ENCODE measurements around the gene SLC6A7.

Gene SLC6A7

GRCh38 chr5:150189728-150190502, at the start of gene SLC6A7:
Gene SLC6A7, plus strand, starts transcription at chr5:150190062. Its CDS starts 266 bp downstream, at chr5:150190328.
- Histone ChIP-seq H3K4me3 (ENCODE audit: low read length) (no peak within 1 kb of the TSS), H3K27ac (ENCODE audit: low read length) (no peak within 1 kb of the TSS), H4K20me1 (ENCODE audit: insufficient read depth, low read length) (no peaks in the 10 kb centered on the region), H3K79me2 (ENCODE audit: low read length) (no peaks in the 10 kb centered on the region), H3K4me2 (ENCODE audit: low read length) (no peak within 1 kb of the TSS), H3K27me3 (ENCODE audit: low read depth, low read length) (peaks cover 3% of the 10 kb centered on the region; the same call in 1 of the 2 replicates), H3K36me3 (replicated peaks; ENCODE audit: low read depth, low read length) (no peaks in the 10 kb centered on the region), H2AFZ (ENCODE audit: low read depth, low read length) (no peak within 1 kb of the TSS), H3K9ac (ENCODE audit: low read length) (no peak within 1 kb of the TSS), H3K9me3 (ENCODE audit: insufficient read depth, low read length) (no peaks in the 10 kb centered on the region), H3K4me1 (ENCODE audit: low read length) (no peaks in the 10 kb centered on the region)
- no peak for TF ChIP-seq EZH2phosphoT487 (IDR thresholded peaks at IDR 0.05; ENCODE audit: low read depth)
- no peak for TF ChIP-seq CTCF (IDR thresholded peaks at IDR 0.05; ENCODE audit: low read depth, low read length)

- no peaks in the 10 kb centered on the region for H3K36me3 ChIP-seq (replicated peaks; ENCODE audit: low read depth, low read length)
- no peaks in the 10 kb centered on the region for H3K79me2 ChIP-seq (ENCODE audit: low read length)
- no peak overlapping the region for H2AFZ ChIP-seq (ENCODE audit: low read depth, low read length)
- H3K4me3 ChIP-seq (ENCODE audit: low read length), result no peak overlapping the region
- H3K4me1 ChIP-seq (ENCODE audit: low read length), result peaks cover 5% of the 10 kb centered on the region; the same call in 1 of the 2 replicates
- H3K4me2 ChIP-seq (ENCODE audit: low read length), result no peak overlapping the region
- TF ChIP-seq CTCF (IDR thresholded peaks at IDR 0.05; ENCODE audit: low read depth, low read length) (no peak), EZH2phosphoT487 (IDR thresholded peaks at IDR 0.05; ENCODE audit: low read depth) (no peak)
- no peaks in the 10 kb centered on the region for H3K27me3 ChIP-seq (ENCODE audit: low read depth, low read length)
- H3K9me3 ChIP-seq (ENCODE audit: insufficient read depth, low read length), result no peaks in the 10 kb centered on the region
- no peak overlapping the region for H3K9ac ChIP-seq (ENCODE audit: low read length)
- no peaks in the 10 kb centered on the region for H4K20me1 ChIP-seq (ENCODE audit: insufficient read depth, low read length)
- H3K27ac ChIP-seq (ENCODE audit: low read length), result no peak overlapping the region
Observed at GRCh38 chr5:150140830-150141229, 49.0 kb upstream of the SLC6A7 start.

- Histone ChIP-seq H3K27ac (ENCODE audit: low read length) (no peak overlapping the region), H3K4me1 (ENCODE audit: low read length) (peaks cover 5% of the 10 kb centered on the region; the same call in 1 of the 2 replicates), H3K79me2 (ENCODE audit: low read length) (no peaks in the 10 kb centered on the region), H3K9me3 (ENCODE audit: insufficient read depth, low read length) (no peaks in the 10 kb centered on the region), H3K4me3 (ENCODE audit: low read length) (no peak overlapping the region), H3K27me3 (ENCODE audit: low read depth, low read length) (no peaks in the 10 kb centered on the region), H4K20me1 (ENCODE audit: insufficient read depth, low read length) (no peaks in the 10 kb centered on the region), H3K4me2 (ENCODE audit: low read length) (no peak overlapping the region), H2AFZ (ENCODE audit: low read depth, low read length) (no peak overlapping the region), H3K9ac (ENCODE audit: low read length) (no peak overlapping the region), H3K36me3 (replicated peaks; ENCODE audit: low read depth, low read length) (no peaks in the 10 kb centered on the region)
- no peak for TF ChIP-seq CTCF (IDR thresholded peaks at IDR 0.05; ENCODE audit: low read depth, low read length)
- no peak for TF ChIP-seq EZH2phosphoT487 (IDR thresholded peaks at IDR 0.05; ENCODE audit: low read depth)
Observed at GRCh38 chr5:150141544-150142184, 48.2 kb upstream of the SLC6A7 start.
